HL-60 (cell line): Measurements from ENCODE around the gene ARFGEF3.

Experiments
- DNase-seq, 2 experiments: peaks; one replicate each; pipeline ENCODE4 v3.0.0-alpha.2; 2010 to 2020; ENCODE audit warnings: low read depth in 1 of 2, low spot score in 1 of 2
- H3K27ac ChIP-seq: fragments of 250-450 bp; sonication (Bioruptor Pico); replicated peaks from 2 replicates; pipeline ENCODE4 v1.5.1; 2020; ENCODE audit warnings: mild to moderate bottlenecking, moderate library complexity
- H3K27me3 ChIP-seq: fragments of 250-450 bp; sonication (Bioruptor Pico); 2 replicates; pipeline ENCODE4 v1.5.1; 2021; ENCODE audit warnings: mild to moderate bottlenecking, moderate library complexity; ENCODE audit not compliant: insufficient read depth, poor library complexity, severe bottlenecking
- H3K4me3 ChIP-seq: replicated peaks from 2 replicates; pipeline ENCODE4 v1.5.1; 2011; ENCODE audit warnings: mild to moderate bottlenecking, control low read depth, low read length; ENCODE audit not compliant: insufficient read depth
- CTCF ChIP-seq: IDR thresholded peaks from one replicate; pipeline ENCODE4 v1.5.1; 2011; ENCODE audit warnings: low read length, control low read depth, inconsistent platforms; ENCODE audit not compliant: insufficient read depth
- GABPA ChIP-seq: IDR thresholded peaks from 2 replicates; pipeline ENCODE4 v1.6.1; 2012; ENCODE audit warnings: low read depth
- POLR2AphosphoS5 ChIP-seq: IDR thresholded peaks from 2 replicates; pipeline ENCODE4 v1.6.1; 2012; ENCODE audit warnings: low read depth
- REST ChIP-seq: IDR thresholded peaks from 2 replicates; pipeline ENCODE4 v1.6.1; 2012; ENCODE audit warnings: low read depth; ENCODE audit not compliant: insufficient replicate concordance
- SPI1 ChIP-seq: IDR thresholded peaks from 2 replicates; pipeline ENCODE4 v1.6.1; 2012; ENCODE audit warnings: low read depth, mild to moderate bottlenecking, borderline replicate concordance

ARFGEF3 gene

GRCh38 chr6:138267971-138268895 lies 106.5 kb downstream of the ARFGEF3 start:
- peaks cover 2% of the 10 kb centered on the region for H3K27me3 ChIP-seq
- no peak for DNase-seq
- no peak overlapping the region for H3K4me3 ChIP-seq
- TF ChIP-seq POLR2AphosphoS5: no peak
- TF ChIP-seq CTCF: no peak
- no peak for TF ChIP-seq REST
- no peak for TF ChIP-seq GABPA
- TF ChIP-seq SPI1: no peak
- H3K27ac ChIP-seq: no peak overlapping the region

- H3K27ac ChIP-seq: no peak overlapping the region
- no peak for DNase-seq
- no peak overlapping the region for H3K4me3 ChIP-seq
- TF ChIP-seq CTCF: no peak
- no peak for TF ChIP-seq GABPA
- no peak for TF ChIP-seq POLR2AphosphoS5
- H3K27me3 ChIP-seq: peaks cover 2% of the 10 kb centered on the region
These were observed 109.7 kb downstream of the ARFGEF3 start for GRCh38 chr6:138271451-138271850.

GRCh38 chr6:138272533-138273315 lies 111.0 kb downstream of the ARFGEF3 start:
- H3K4me3 ChIP-seq: no peak overlapping the region
- peaks cover 2% of the 10 kb centered on the region for H3K27me3 ChIP-seq
- H3K27ac ChIP-seq: no peak overlapping the region
- no peak for TF ChIP-seq SPI1
- TF ChIP-seq POLR2AphosphoS5: no peak
- no peak for TF ChIP-seq GABPA
- no peak for TF ChIP-seq CTCF
- TF ChIP-seq REST: no peak
- DNase-seq: no peak
